Keratinocyte (primary cell): ENCODE results near the gene KCNC4. TPM values are rescaled to one million over a fixed set of nuclear protein-coding genes. Genes with fewer than 3 reads are reported as not detected.

Source experiments
- DNase-seq: peaks from one replicate; pipeline ENCODE4 v3.0.0-alpha.2; 2011; ENCODE audit warnings: low read depth, missing footprints, low spot score
- FAIRE-seq: peaks from 2 replicates; lab custom pipeline; 2011; peaks lifted over from hg19 to GRCh38; lab: Jason Lieb, UNC
- H2AFZ ChIP-seq: 2 replicates; pipeline ENCODE4 v1.6.0; 2012; ENCODE audit warnings: low read length, control low read depth, inconsistent platforms; ENCODE audit not compliant: control insufficient read depth
- H3K27ac ChIP-seq: 2 replicates; pipeline ENCODE4 v1.5.1; 2011; ENCODE audit warnings: low read length; ENCODE audit not compliant: control insufficient read depth, insufficient read depth
- H3K27me3 ChIP-seq: 3 replicates; pipeline ENCODE4 v1.6.0; 2011; ENCODE audit warnings: low read length; ENCODE audit not compliant: control insufficient read depth, insufficient read depth; ENCODE audit errors: extremely low read depth
- H3K36me3 ChIP-seq, 2 experiments: 2 replicates in 1 of 2; 3 replicates in 1 of 2; pipeline ENCODE4 v1.5.1; 2011; ENCODE audit warnings: low read length in 2 of 2, mild to moderate bottlenecking in 1 of 2; ENCODE audit not compliant: control insufficient read depth in 2 of 2, insufficient read depth in 2 of 2; ENCODE audit errors: extremely low read depth in 1 of 2
- H3K4me1 ChIP-seq: 3 replicates; pipeline ENCODE4 v1.5.1; 2011; ENCODE audit warnings: low read length; ENCODE audit not compliant: control insufficient read depth, insufficient read depth; ENCODE audit errors: extremely low read depth
- H3K4me2 ChIP-seq: 3 replicates; pipeline ENCODE4 v1.6.0; 2011; ENCODE audit warnings: low read depth, low read length; ENCODE audit not compliant: control insufficient read depth, insufficient read depth; ENCODE audit errors: extremely low read depth
- H3K4me3 ChIP-seq, 3 experiments: fragments of 200-600 bp in 1 of 3; sonication (generic) in 1 of 3; 2 replicates in 2 of 3; 3 replicates in 1 of 3; pipeline ENCODE4 v1.5.1; 2011 to 2016; ENCODE audit warnings: low read length in 3 of 3, mild to moderate bottlenecking in 3 of 3, control low read depth in 2 of 3, inconsistent platforms in 1 of 3, low read depth in 1 of 3, mixed read lengths in 1 of 3, mixed run types in 1 of 3, moderate library complexity in 1 of 3; ENCODE audit not compliant: control insufficient read depth in 2 of 3, insufficient read depth in 2 of 3; ENCODE audit errors: extremely low read depth in 1 of 3
- H3K79me2 ChIP-seq: 2 replicates; pipeline ENCODE4 v1.6.0; 2012; ENCODE audit warnings: low read length; ENCODE audit not compliant: control insufficient read depth, insufficient read depth
- H3K9ac ChIP-seq: 3 replicates; pipeline ENCODE4 v1.6.0; 2011; ENCODE audit warnings: low read length; ENCODE audit not compliant: control insufficient read depth, insufficient read depth; ENCODE audit errors: extremely low read depth
- H3K9me1 ChIP-seq: 3 replicates; pipeline ENCODE4 v1.6.0; 2011; ENCODE audit warnings: low read length; ENCODE audit not compliant: control insufficient read depth, insufficient read depth; ENCODE audit errors: extremely low read depth
- H3K9me3 ChIP-seq: 2 replicates; pipeline ENCODE4 v1.5.1; 2012; ENCODE audit warnings: low read depth, low read length; ENCODE audit not compliant: control insufficient read depth
- H4K20me1 ChIP-seq: 3 replicates; pipeline ENCODE4 v1.6.0; 2011; ENCODE audit warnings: low read length; ENCODE audit not compliant: control insufficient read depth, insufficient read depth; ENCODE audit errors: extremely low read depth
- EZH2 ChIP-seq: IDR thresholded peaks from one replicate; pipeline ENCODE4 v1.6.1; 2012; ENCODE audit warnings: inconsistent platforms, mild to moderate bottlenecking, low read length, moderate library complexity
- dilution Hi-C: fragments of 300-500 bp; cut with MboI; formaldehyde crosslinking; loops from one replicate; pipeline ENCODE4 v1.7.0; 2020; ENCODE audit warnings: low sequenced_read_pairs; ENCODE audit not compliant: extremely low pct_ligation_motif_present
- polyA plus RNA-seq, 5 experiments: library from polyadenylated mRNA; depleted of rRNA in 3 of 5; stranded (reverse) in 3 of 5; stranded (forward) in 1 of 5; unstranded in 1 of 5; fragments of >200 nt; gene quantifications; 1 replicate in 1 of 5; 2 replicates in 3 of 5; 3 replicates in 1 of 5; pipeline versions ENCODE4 v1.2.1 to v1.2.3, GENCODE V29; 2011 to 2012; ENCODE audit warnings: missing spikeins in 2 of 5, low read depth in 1 of 5, low replicate concordance in 1 of 5
- TF ChIP-seq, protein P1 (sequence below), 3 experiments: IDR thresholded peaks in 1 of 3; conservative IDR thresholded peaks in 1 of 3; optimal IDR thresholded peaks in 1 of 3; 2 replicates in 2 of 3; 3 replicates in 1 of 3; pipeline versions ENCODE3 to v1.5.1; 2011; ENCODE audit warnings: low read length in 3 of 3, mild to moderate bottlenecking in 3 of 3, moderate library complexity in 2 of 3, control low read depth in 1 of 3, inconsistent platforms in 1 of 3; ENCODE audit not compliant: insufficient read depth in 2 of 3; ENCODE audit errors: extremely low read depth in 1 of 3

Gene KCNC4
- polyA plus RNA-seq, 1 donor (not counting 4 experiments of a cell fraction or from before 2014, with no cell fraction given): 1.3 TPM

- Histone ChIP-seq H4K20me1 (no peaks in the 10 kb centered on the region), H3K9me3 (no peaks in the 10 kb centered on the region), H3K4me3 (no peak overlapping the region), H3K36me3 (no peaks in the 10 kb centered on the region), H3K4me1 (no peaks in the 10 kb centered on the region), H3K9me1 (no peaks in the 10 kb centered on the region), H3K9ac (no peak overlapping the region), H3K79me2 (no peaks in the 10 kb centered on the region), H2AFZ (no peak overlapping the region), H3K27me3 (no peaks in the 10 kb centered on the region), H3K4me2 (no peak overlapping the region), H3K27ac (no peak overlapping the region)
- dilution Hi-C loops: no loop called here
- TF ChIP-seq EZH2: no peak
- TF ChIP-seq, protein P1, sequence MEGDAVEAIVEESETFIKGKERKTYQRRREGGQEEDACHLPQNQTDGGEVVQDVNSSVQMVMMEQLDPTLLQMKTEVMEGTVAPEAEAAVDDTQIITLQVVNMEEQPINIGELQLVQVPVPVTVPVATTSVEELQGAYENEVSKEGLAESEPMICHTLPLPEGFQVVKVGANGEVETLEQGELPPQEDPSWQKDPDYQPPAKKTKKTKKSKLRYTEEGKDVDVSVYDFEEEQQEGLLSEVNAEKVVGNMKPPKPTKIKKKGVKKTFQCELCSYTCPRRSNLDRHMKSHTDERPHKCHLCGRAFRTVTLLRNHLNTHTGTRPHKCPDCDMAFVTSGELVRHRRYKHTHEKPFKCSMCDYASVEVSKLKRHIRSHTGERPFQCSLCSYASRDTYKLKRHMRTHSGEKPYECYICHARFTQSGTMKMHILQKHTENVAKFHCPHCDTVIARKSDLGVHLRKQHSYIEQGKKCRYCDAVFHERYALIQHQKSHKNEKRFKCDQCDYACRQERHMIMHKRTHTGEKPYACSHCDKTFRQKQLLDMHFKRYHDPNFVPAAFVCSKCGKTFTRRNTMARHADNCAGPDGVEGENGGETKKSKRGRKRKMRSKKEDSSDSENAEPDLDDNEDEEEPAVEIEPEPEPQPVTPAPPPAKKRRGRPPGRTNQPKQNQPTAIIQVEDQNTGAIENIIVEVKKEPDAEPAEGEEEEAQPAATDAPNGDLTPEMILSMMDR (optimal IDR thresholded peaks at IDR 0.05 in 1 of 3, IDR thresholded peaks at IDR 0.05 in 1 of 3, conservative IDR thresholded peaks at IDR 0.05 in 1 of 3; ENCODE audit: extremely low read depth in 1 of 3, insufficient read depth in 2 of 3, low read length in 3 of 3): no peak
- FAIRE-seq (no peak), DNase-seq (no peak)
These were observed 9.4 kb upstream of the KCNC4 start for GRCh38 chr1:110200666-110201065.

DNA sequence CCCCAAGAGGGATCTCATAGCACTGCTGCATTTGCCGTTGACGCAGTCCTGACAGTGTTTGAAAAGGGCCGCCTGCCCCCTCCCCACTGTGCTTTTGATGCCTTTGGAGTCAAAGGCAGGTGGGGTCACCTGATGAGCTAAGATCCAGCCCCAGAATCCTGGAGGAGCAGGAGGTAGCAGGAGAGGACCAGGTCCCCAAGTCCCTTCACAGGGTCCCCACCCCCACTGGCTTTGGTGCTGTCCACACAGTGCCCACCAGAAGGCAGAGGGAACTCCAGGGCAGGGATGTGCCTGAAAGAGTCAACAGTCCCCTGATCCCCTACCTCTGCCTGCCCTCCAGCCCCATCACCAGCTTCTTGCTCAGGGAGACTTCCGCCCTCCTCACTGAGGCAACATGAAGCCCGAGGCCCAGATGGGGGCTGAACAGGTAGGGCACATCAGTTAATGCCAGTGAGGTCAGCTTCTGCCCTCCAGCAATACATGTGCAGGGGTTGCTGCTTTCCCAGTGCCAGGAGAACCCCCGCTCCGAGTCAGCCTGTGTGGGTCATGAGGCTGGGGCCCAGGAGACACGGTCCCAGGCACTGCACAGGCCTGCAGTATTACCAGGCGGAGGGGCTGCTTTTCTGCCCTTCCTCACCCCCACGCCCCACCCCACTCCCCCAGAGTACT, 8.8 kb upstream of the KCNC4 start:
- FAIRE-seq: no peak
- H2AFZ ChIP-seq: no peak overlapping the region
- no peak for TF ChIP-seq EZH2
- TF ChIP-seq, protein P1 (optimal IDR thresholded peaks at IDR 0.05 in 1 of 3, IDR thresholded peaks at IDR 0.05 in 1 of 3, conservative IDR thresholded peaks at IDR 0.05 in 1 of 3; ENCODE audit: extremely low read depth in 1 of 3, insufficient read depth in 2 of 3, low read length in 3 of 3): no peak

More for the DNA sequence above, 8.8 kb upstream of the KCNC4 start:
- no peak overlapping the region for H3K4me3 ChIP-seq
- no peaks in the 10 kb centered on the region for H3K79me2 ChIP-seq
- H3K9me1 ChIP-seq: no peaks in the 10 kb centered on the region
- no peaks in the 10 kb centered on the region for H4K20me1 ChIP-seq
- H3K27ac ChIP-seq: no peak overlapping the region
- no peak overlapping the region for H3K4me2 ChIP-seq
- DNase-seq: no peak
- H3K36me3 ChIP-seq: no peaks in the 10 kb centered on the region
- no peaks in the 10 kb centered on the region for H3K9me3 ChIP-seq
- H3K4me1 ChIP-seq: no peaks in the 10 kb centered on the region
- H3K9ac ChIP-seq: no peak overlapping the region
- no peaks in the 10 kb centered on the region for H3K27me3 ChIP-seq
- dilution Hi-C loops: no loop called here
